ENCODE results near the gene ALK.

Gene ALK

GRCh38 chr2:29599946-29600345, 321.4 kb downstream of the ALK start:
- no peak for DNase-seq

GRCh38 chr2:29598978-29599377, 322.4 kb downstream of the ALK start:
- DNase-seq, result no peak

GRCh38 chr2:29597035-29597434, 324.4 kb downstream of the ALK start:
- no peak for DNase-seq

GRCh38 chr2:29596584-29596983, 324.8 kb downstream of the ALK start:
- no peak for DNase-seq

- DNase-seq, result no peak
These were observed 329.8 kb downstream of the ALK start for GRCh38 chr2:29591600-29591999.

GRCh38 chr2:29590211-29590610, 331.2 kb downstream of the ALK start:
- DNase-seq, result no peak

GRCh38 chr2:29589440-29590103, 331.8 kb downstream of the ALK start:
- DNase-seq, result no peak

- no peak for DNase-seq
These were observed 333.8 kb downstream of the ALK start for GRCh38 chr2:29587402-29588190.

GRCh38 chr2:29586919-29587318, 334.5 kb downstream of the ALK start:
- no peak for DNase-seq

GRCh38 chr2:29583548-29584156, 337.7 kb downstream of the ALK start:
- no peak for DNase-seq

GRCh38 chr2:29583104-29583503, 338.3 kb downstream of the ALK start:
- DNase-seq, result no peak

- no peak for DNase-seq
These were observed 339.3 kb downstream of the ALK start for GRCh38 chr2:29582062-29582461.

GRCh38 chr2:29580223-29580622, 341.2 kb downstream of the ALK start:
- no peak for DNase-seq

- no peak for DNase-seq
These were observed 341.8 kb downstream of the ALK start for GRCh38 chr2:29579495-29580169.

- DNase-seq, result no peak
These were observed 343.2 kb downstream of the ALK start for GRCh38 chr2:29578084-29578598.

- no peak for DNase-seq
These were observed 345.2 kb downstream of the ALK start for GRCh38 chr2:29576231-29576630.

- DNase-seq, result no peak
These were observed 346.0 kb downstream of the ALK start for GRCh38 chr2:29575370-29575890.

- DNase-seq, result no peak
These were observed 347.8 kb downstream of the ALK start for GRCh38 chr2:29573612-29574011.

- DNase-seq, result no peak
These were observed 348.2 kb downstream of the ALK start for GRCh38 chr2:29573147-29573546.

- no peak for DNase-seq
These were observed 350.8 kb downstream of the ALK start for GRCh38 chr2:29570539-29570938.

GRCh38 chr2:29567906-29568520, 353.4 kb downstream of the ALK start:
- DNase-seq, result no peak

- no peak for DNase-seq
These were observed 357.7 kb downstream of the ALK start for GRCh38 chr2:29563697-29564096.

- DNase-seq, result no peak
These were observed 358.5 kb downstream of the ALK start for GRCh38 chr2:29562896-29563295.
